Measurements from ENCODE around the gene ATP5PF.
"Not testable (repeated sequence)": the region's sequence is repeated elsewhere in the genome, so short reads cannot be mapped to it uniquely, and the experiment has no call there.

The ATP5PF gene, protein sequence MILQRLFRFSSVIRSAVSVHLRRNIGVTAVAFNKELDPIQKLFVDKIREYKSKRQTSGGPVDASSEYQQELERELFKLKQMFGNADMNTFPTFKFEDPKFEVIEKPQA

DNA sequence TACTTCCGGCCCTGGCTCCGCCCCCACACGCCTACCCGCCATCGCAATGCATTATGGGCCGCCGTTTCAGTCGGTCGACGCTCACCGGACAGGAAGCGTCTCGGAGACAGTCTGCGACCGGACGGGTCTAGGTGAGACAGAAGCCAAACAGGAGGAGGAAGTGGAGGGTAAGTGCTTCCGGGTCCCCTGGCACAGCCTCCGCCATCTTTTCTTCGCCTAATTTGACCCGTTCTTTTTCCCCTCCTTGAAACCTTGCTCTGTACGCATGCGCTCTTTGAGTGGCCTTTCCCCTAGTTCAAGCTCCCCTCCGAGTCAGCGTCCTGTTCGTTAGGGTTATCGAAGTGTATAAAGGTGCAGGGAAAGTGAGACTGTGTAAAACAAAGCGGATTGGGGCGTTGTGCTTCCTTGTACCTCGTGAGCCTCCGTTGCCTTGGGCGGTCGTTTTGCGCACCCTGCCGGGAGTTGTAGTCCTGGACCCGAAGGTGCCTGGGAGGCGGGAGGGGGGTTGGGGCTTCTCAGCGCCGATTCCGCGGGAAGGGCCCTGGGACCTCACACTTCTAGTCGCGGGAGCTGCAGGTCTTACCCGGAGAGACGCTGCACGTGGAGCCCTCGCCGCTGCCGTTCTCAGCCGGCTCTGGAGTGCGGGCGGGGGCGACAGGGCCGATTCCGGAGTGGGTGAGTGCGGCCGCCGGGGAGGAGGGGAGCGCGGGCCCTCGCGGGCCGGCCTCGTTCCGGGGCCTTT lies at the start of gene ATP5PF, which contains the start of gene GABPA:
Gene ATP5PF (minus strand): TSS at position 1 of the 742 bp plus-strand sequence. CDS start 5,110 bp downstream, outside the sequence.
Gene GABPA (plus strand): TSS at position 69 of the 742 bp plus-strand sequence. CDS start 6,627 bp downstream, outside the sequence.
- DNase-seq (ENCODE audit: low spot score): peak; percentile 96

GRCh38 chr21:25778126-25778875 lies 43.6 kb upstream of the ATP5PF start:
- not testable (repeated sequence) for DNase-seq (ENCODE audit: low spot score)

GRCh38 chr21:25776440-25776839 lies 41.7 kb upstream of the ATP5PF start:
- DNase-seq (ENCODE audit: low spot score): no peak

DNA sequence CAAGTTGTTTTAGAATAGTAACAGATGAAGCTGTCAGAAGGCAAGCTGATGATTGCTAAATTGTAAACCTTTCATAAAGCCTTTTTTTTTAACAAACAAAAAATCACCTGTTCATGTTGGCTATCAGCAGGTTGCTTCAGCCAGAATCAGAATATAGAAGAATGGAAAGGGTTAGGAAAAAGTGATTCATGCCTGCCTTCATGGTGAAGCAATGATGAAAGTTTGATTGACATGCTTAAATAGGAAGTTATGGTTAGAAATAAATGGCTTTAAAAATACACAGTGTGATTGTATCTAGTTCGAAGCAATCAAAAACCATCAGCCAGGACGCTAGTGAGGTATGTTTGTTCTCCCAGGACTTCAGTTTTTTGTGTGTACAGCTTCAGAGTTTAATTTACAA lies 38.0 kb upstream of the ATP5PF start:
- no peak for DNase-seq (ENCODE audit: low spot score)

- DNase-seq (ENCODE audit: low spot score): no peak
Observed at GRCh38 chr21:25767921-25768320, 33.2 kb upstream of the ATP5PF start.

GRCh38 chr21:25764065-25764464 lies 29.4 kb upstream of the ATP5PF start:
- DNase-seq (ENCODE audit: low spot score): no peak

- no peak for DNase-seq (ENCODE audit: low spot score)
Observed at GRCh38 chr21:25760677-25761076, 26.0 kb upstream of the ATP5PF start.

DNA sequence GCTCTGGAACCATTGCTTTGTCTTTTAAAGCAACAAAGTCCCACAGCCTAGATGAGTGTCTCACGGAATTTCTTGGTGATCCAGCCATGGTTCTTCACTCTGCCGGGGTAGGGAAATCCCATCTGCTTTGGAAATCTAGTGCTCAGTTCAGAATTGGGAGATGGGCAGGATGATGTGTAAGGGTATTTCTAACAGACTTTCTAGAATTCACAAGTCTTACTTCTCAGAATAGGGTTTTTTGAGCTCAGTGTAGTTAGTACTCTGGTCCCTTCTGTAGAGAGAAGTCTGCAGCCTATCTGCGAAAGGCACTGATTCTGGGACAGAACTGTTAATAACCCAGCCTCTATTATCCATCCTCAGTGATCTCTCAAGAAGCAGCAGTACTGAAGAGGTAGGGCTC lies 25.4 kb upstream of the ATP5PF start:
- DNase-seq (ENCODE audit: low spot score): no peak

DNA sequence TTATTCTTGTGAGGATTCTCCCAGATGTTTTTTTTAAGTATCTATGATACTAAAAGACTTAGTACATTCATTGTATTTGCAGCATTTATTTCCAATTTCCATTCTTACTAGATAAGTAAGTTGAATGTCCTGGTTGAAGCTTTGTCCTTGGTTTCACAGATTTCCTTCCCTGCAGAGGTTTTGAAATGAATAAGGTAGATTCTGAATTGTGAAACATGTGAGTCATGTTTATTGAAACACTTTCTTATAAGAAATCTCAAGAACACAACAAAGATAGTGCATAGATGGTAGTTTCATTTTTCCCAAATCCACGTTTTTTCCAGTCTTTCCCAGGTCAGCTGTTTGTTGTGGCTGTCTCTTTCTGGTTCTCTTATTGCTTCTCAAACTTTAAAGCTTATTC lies 24.9 kb upstream of the ATP5PF start:
- DNase-seq (ENCODE audit: low spot score): no peak

DNA sequence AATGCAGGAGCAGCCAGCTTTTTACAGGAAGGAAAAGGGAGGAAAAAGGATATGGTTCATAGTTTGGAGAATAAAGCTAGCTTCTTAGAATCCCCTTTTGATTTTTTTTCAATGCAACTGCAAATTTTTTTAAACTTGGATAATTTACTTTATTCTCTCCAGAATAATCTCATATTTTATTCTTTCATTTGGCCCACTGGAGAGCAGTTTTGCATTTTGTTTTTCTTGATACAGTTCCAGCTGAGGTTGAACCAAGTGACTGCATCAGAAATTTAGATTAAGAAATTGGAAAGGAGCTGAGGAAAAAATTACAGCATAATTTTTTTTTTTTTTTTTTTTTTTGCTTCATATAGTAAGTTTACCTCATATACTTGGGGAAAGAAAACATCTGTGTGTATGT lies 22.8 kb upstream of the ATP5PF start:
- DNase-seq (ENCODE audit: low spot score): no peak

GRCh38 chr21:25756190-25756932 lies 21.7 kb upstream of the ATP5PF start:
- DNase-seq (ENCODE audit: low spot score): no peak

DNA sequence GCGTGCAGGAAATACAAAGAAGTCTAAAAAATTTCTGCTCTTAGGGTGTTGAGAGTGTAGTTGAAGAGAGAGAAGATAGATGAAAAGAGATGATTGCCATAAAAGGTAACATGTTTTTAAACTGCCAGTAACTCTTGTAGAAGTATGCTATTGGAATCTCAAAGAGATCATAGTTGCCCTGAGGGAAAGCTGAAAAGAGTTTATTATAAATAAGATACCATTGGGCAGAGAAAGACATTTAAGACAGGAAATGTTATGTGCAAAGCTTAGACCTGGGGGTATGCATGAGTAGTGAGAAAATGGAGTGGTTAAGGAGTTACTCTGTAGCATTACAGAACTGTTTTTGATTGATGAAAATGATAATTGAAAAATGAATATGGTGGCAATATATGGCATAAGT lies 17.7 kb upstream of the ATP5PF start:
- no peak for DNase-seq (ENCODE audit: low spot score)

DNA sequence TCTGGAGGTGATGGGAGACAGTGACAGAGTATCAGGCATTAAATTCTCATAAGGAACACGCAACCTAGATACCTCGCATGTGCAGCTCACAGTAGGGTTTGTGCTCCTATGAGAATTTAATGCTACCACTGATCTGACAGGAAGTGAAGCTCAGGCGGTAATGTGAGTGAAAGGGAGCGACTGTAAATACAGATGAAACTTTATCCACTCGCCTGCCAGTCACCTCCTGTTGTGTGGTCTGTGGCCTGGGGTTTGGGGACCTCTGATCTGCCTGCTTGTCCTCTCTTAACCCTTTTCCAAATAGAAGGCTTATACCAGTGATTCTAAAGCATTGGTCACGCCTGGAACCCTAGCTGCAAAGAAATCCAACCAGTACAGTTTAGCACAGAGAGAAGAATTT lies 15.4 kb upstream of the ATP5PF start:
- no peak for DNase-seq (ENCODE audit: low spot score)

DNA sequence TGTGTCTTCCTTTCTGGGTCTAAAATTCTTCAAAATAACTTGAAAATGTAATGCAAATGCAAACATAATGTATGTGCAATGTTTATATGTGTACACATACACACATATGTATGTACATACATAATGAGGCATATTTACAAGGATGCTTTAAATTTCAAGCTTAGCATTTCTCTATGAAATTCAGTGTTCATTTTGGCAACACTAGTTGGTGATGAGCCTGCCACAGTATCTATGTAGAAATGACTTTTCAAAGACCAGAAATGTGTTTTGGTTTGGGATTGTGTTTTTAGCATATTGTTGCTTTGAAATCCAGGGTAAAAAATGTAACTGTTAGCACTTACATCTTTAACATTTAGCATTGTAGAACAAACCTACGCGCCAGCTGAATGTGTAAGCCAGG lies 10.2 kb upstream of the ATP5PF start:
- DNase-seq (ENCODE audit: low spot score): no peak

DNA sequence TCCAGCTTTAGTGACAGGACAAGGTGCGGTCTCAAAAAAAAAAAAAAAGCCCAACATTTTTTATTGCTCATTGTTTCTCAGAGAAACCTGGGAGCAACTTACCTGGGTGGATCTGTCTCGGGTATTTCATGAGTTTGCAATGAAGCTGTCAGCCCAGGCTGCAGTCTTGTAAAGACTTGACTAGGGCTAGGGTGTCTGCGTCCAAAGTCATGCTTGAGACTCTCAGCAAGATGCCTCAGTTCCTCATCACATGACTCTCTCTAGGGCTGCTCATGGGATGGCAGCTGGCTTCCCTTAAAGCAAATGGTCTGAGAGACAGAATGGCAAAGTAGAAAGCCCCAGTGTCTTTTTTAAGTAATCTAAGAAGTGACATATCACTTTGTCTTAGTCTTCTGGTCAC lies 8.2 kb upstream of the ATP5PF start:
- DNase-seq (ENCODE audit: low spot score): no peak

GRCh38 chr21:25737421-25737820 lies 2.7 kb upstream of the ATP5PF start:
- no peak for DNase-seq (ENCODE audit: low spot score)

- peak; percentile 28 for DNase-seq (ENCODE audit: low spot score)
Observed at GRCh38 chr21:25735646-25736597, 1.2 kb upstream of the ATP5PF start.

DNA sequence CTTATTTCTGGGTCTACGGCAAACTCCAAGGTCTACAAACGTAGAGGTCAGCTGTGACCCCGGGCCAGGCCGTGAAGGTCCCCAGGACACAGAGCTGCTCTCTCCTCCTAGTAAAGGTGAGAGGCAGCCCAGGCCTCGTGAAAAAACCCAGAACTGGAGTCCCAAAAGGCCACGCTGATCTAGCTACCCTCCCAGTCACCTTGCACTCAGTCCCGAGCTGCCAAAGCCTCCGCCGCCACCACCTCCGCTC lies 125 bp downstream of the ATP5PF start:
- no peak for DNase-seq (ENCODE audit: low spot score)

DNA sequence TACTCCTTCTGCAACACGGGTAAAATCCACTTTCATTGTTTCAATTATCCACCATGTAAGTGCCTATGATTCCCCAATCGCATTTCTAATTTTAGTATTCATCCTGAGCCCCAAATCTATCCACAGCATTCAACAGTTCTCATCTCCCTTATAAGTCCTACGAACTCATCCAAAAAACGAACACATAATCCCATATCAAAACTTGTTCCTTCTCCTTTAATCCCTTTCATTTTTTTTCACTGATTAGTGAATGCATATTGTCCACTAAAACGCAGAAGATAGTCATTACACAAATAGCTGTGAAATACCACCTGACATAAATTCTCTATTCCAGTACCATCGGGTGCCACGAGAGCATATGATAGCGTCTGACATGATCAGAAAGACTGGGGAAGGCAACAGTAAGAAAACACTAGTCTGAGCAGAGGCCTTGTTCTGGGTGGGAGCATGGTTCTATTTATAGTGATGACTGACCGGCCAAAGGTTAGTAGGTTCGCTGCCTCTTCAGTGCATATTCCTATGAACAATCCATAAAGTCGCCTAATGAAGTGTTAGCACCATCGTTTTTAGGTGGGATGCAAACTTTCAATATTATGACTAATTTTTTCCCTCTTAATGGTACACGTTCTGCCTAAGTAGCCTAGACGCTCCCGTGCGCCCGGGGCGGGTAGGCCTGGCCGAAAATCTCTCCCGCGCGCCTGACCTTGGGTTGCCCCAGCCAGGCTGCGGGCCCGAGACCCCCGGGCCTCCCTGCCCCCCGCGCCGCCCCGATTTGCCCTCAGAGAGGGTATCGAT lies 648 bp downstream of the ATP5PF start:
- peak; percentile 23 for DNase-seq (ENCODE audit: low spot score)

- no peak for DNase-seq (ENCODE audit: low spot score)
Observed at GRCh38 chr21:25732091-25732760, 2.5 kb downstream of the ATP5PF start.
